GM19043 (cell line): ENCODE data around the gene PIGU.
"Not testable (repeated sequence)": the region's sequence is repeated elsewhere in the genome, so short reads cannot be mapped to it uniquely, and the experiment has no call there.

Experiments used
- ATAC-seq: cut with Tn5 transposase; IDR thresholded peaks from one replicate; pipeline ENCODE4 v1.9.1; 2021; ENCODE audit warnings: low read depth; ENCODE audit not compliant: unreplicated experiment

The PIGU gene

GRCh38 chr20:34663213-34663943, 13.5 kb downstream of the PIGU start:
- no peak for ATAC-seq

- ATAC-seq: not testable (repeated sequence)
These were observed 15.1 kb downstream of the PIGU start for GRCh38 chr20:34661811-34662210.

- ATAC-seq: not testable (repeated sequence)
These were observed 18.2 kb downstream of the PIGU start for GRCh38 chr20:34658654-34659053.

GRCh38 chr20:34654207-34654744, 22.6 kb downstream of the PIGU start:
- ATAC-seq: no peak

GRCh38 chr20:34651200-34651599, 25.7 kb downstream of the PIGU start:
- ATAC-seq: no peak

GRCh38 chr20:34647737-34648136, 29.2 kb downstream of the PIGU start:
- no peak for ATAC-seq

- no peak for ATAC-seq
These were observed 31.9 kb downstream of the PIGU start for GRCh38 chr20:34644951-34645350.

GRCh38 chr20:34644345-34644744, 32.5 kb downstream of the PIGU start:
- no peak for ATAC-seq

GRCh38 chr20:34643928-34644327, 33.0 kb downstream of the PIGU start:
- ATAC-seq: no peak

GRCh38 chr20:34642009-34642408, 34.9 kb downstream of the PIGU start:
- no peak for ATAC-seq

- ATAC-seq: no peak
These were observed 37.1 kb downstream of the PIGU start for GRCh38 chr20:34639755-34640222.

- ATAC-seq: no peak
These were observed 38.4 kb downstream of the PIGU start for GRCh38 chr20:34638532-34638931.

GRCh38 chr20:34638039-34638292, 38.9 kb downstream of the PIGU start:
- ATAC-seq: no peak

- ATAC-seq: no peak
These were observed 39.5 kb downstream of the PIGU start for GRCh38 chr20:34637245-34638038.

- ATAC-seq: no peak
These were observed 40.2 kb downstream of the PIGU start for GRCh38 chr20:34636648-34637047.

- no peak for ATAC-seq
These were observed 42.5 kb downstream of the PIGU start for GRCh38 chr20:34634392-34634791.

GRCh38 chr20:34632870-34633452, 43.9 kb downstream of the PIGU start:
- no peak for ATAC-seq

- ATAC-seq: no peak
These were observed 47.0 kb downstream of the PIGU start for GRCh38 chr20:34629904-34630303.

GRCh38 chr20:34629342-34629741, 47.5 kb downstream of the PIGU start:
- ATAC-seq: no peak

GRCh38 chr20:34628026-34628425, 48.9 kb downstream of the PIGU start:
- ATAC-seq: no peak

- no peak for ATAC-seq
These were observed 49.4 kb downstream of the PIGU start for GRCh38 chr20:34627458-34627857.
